Measurements from ENCODE around the gene SEC24D.

DNA sequence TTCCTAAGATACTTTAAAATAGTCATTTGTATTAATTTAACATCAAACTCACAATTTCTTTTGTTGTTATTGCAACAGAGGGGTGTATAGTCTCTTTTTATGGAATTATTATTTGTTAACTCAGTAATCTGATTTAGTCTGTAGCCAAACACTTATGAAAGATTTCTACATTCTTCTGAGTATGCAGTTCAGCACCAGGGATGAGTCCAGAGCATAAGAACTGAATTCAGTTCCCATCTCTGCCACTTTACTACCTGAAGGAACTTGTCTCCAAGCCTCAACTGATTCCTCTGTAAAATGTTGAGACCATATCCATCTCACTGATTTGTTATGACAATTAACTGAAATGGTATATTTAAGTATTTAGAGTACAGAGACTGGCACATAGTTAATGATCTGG, 105.2 kb downstream of the SEC24D start:
- no peak for TF ChIP-seq SUZ12 (IDR thresholded peaks at IDR 0.05)
- no peak for TF ChIP-seq ZNF384 (IDR thresholded peaks at IDR 0.05)
- no peak for TF ChIP-seq L3MBTL2 (conservative IDR thresholded peaks at IDR 0.05)
- no peak for TF ChIP-seq FOXA1 (IDR thresholded peaks at IDR 0.05)
- TF ChIP-seq SP1 (IDR thresholded peaks at IDR 0.05), result no peak
- TF ChIP-seq TARDBP (IDR thresholded peaks at IDR 0.05), result no peak
- no peak for TF ChIP-seq ARNT (IDR thresholded peaks at IDR 0.05)
- no peak for TF ChIP-seq BHLHE40 (IDR thresholded peaks at IDR 0.05; ENCODE audit: borderline replicate concordance)
- TF ChIP-seq FOXM1 (IDR thresholded peaks at IDR 0.05; ENCODE audit: borderline replicate concordance), result no peak
- TF ChIP-seq CTBP1 (IDR thresholded peaks at IDR 0.05; ENCODE audit: borderline replicate concordance), result no peak
- no peak for TF ChIP-seq ELF4 (IDR thresholded peaks at IDR 0.05)
